ENCODE data around the gene BMPR1B. TPM values are rescaled to one million over a fixed set of nuclear protein-coding genes. Genes with fewer than 3 reads are reported as not detected.

Gene BMPR1B
- total and polyA plus RNA-seq, 2 of the 4 experiments (the other 2 are of a cell fraction), result 0.24 to 0.90 TPM

DNA sequence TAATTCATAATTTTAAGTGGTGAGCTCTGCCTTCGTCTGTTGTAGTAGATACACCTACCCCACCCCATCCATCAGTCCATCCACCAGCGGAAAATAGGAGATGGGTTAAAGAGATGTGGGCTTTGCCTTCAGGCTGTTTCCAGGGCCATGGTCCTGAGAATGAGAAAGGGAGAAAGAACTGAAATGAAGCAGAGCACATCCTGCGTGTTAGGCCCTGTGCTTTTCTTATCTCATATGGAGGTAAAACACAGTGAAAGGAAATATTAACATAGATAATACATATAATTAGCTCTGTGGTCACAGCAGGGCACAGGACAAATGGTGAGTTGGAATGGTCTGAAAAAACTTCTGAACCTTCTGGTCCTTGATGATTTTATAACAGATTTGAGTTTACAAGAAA, 393.5 kb downstream of the BMPR1B start:
- no peak for ATAC-seq (ENCODE audit: low read depth)
- no peak overlapping the region for H2BK5ac ChIP-seq (ENCODE audit: low read depth, low read length, poor library complexity, severe bottlenecking)
- no peaks in the 10 kb centered on the region for H3K9me1 ChIP-seq (ENCODE audit: insufficient read depth, low read length)
- no peak overlapping the region for H2BK20ac ChIP-seq (ENCODE audit: low read depth, low read length)
- no peak overlapping the region for H3K23ac ChIP-seq (ENCODE audit: low read depth, low read length)
- TF ChIP-seq CTCF (conservative IDR thresholded peaks at IDR 0.05; ENCODE audit: low read depth, low read length) (no peak), SMC3 (IDR thresholded peaks at IDR 0.05; ENCODE audit: low read depth, low read length) (no peak), MXI1 (IDR thresholded peaks at IDR 0.05; ENCODE audit: borderline replicate concordance, low read depth, low read length) (no peak), RAD21 (IDR thresholded peaks at IDR 0.05; ENCODE audit: low read length) (no peak), RCOR1 (IDR thresholded peaks at IDR 0.05; ENCODE audit: insufficient replicate concordance, low read length) (no peak), FOS (IDR thresholded peaks at IDR 0.05; ENCODE audit: low read depth, low read length) (no peak), MAZ (IDR thresholded peaks at IDR 0.05; ENCODE audit: borderline replicate concordance, low read depth, low read length) (no peak), ELK1 (IDR thresholded peaks at IDR 0.05; ENCODE audit: borderline replicate concordance, low read depth, low read length) (no peak)
- no peaks in the 10 kb centered on the region for H4K20me1 ChIP-seq (ENCODE audit: insufficient read depth, low read length)
- no peaks in the 10 kb centered on the region for H3K79me1 ChIP-seq (ENCODE audit: low read depth in 1 of 2, low read length in 2 of 2)
- no peak overlapping the region for H2AK9ac ChIP-seq (replicated peaks; ENCODE audit: low read depth, low read length, poor library complexity)
- no peak overlapping the region for H3K4me2 ChIP-seq (ENCODE audit: low read depth, low read length)
- H3K18ac ChIP-seq (ENCODE audit: low read depth, low read length), result no peak overlapping the region
- dilution Hi-C loops (cut with HindIII; ENCODE audit: low sequenced_read_pairs, unreplicated experiment), result no loop called here
- no peak overlapping the region for H2AFZ ChIP-seq (replicated peaks; ENCODE audit: low read length, poor library complexity)
- ChIA-PET CTCF (no interaction called here), POLR2A (ENCODE audit: unreplicated experiment) (no interaction called here)
- no CpG with 5 or more reads among the region's 3 CpGs for WGBS, 2 experiments (ENCODE audit: extremely low coverage in 2 of 2, insufficient read length in 1 of 2)
- H2BK120ac ChIP-seq (ENCODE audit: low read depth, low read length), result no peak overlapping the region
- no peaks in the 10 kb centered on the region for H3K9me3 ChIP-seq (ENCODE audit: control insufficient read depth, insufficient read depth, low read length)
- DNase-seq, result no peak
- intact Hi-C loops (cut with micrococcal nuclease), result no loop called here
- no peak overlapping the region for H3K56ac ChIP-seq (ENCODE audit: extremely low read depth, insufficient read depth, low read length)
- no peaks in the 10 kb centered on the region for H3K4me1 ChIP-seq (ENCODE audit: control insufficient read depth, insufficient read depth, low read length)
- no peak overlapping the region for H3K4ac ChIP-seq (ENCODE audit: low read depth, low read length)
- H3K36me3 ChIP-seq (ENCODE audit: control insufficient read depth, insufficient read depth, low read length), result no peaks in the 10 kb centered on the region
- H3K27ac ChIP-seq (ENCODE audit: insufficient read depth, low read length), result no peak overlapping the region
- no peak overlapping the region for H3K14ac ChIP-seq (replicated peaks; ENCODE audit: low read depth, low read length)
- no peak overlapping the region for H2AK5ac ChIP-seq (ENCODE audit: low read depth, low read length)
- H2BK15ac ChIP-seq (ENCODE audit: low read depth, low read length), result no peak overlapping the region
- in situ Hi-C loops (cut with MboI; ENCODE audit: low sequenced_read_pairs), result no loop called here
- H4K91ac ChIP-seq (ENCODE audit: insufficient read depth, low read depth, low read length), result no peak overlapping the region
- no peak overlapping the region for H4K5ac ChIP-seq (ENCODE audit: low read depth, low read length)
- H3K9ac ChIP-seq (ENCODE audit: low read depth, low read length), result no peak overlapping the region
- H3K27me3 ChIP-seq (ENCODE audit: control insufficient read depth, insufficient read depth, low read length), result no peaks in the 10 kb centered on the region
- H3K4me3 ChIP-seq (ENCODE audit: insufficient read depth, low read depth, low read length), result no peak overlapping the region
- no TSS peak for BruUV-seq (replicated peaks)
- no peak overlapping the region for H4K8ac ChIP-seq (ENCODE audit: low read depth in 2 of 2, low read length in 2 of 2)

Measured in IMR-90 (cell line).